HEK293 (cell line): Measurements from ENCODE around the gene LMO7.

Source experiments
- CTCF ChIA-PET: fragments of 350-600 bp; formaldehyde crosslinking; extraction: SDS; loops from one replicate; lab custom pipeline; 2021; ENCODE audit warnings: antibody characterized with exemption; lab: Yijun Ruan, JAX
- POLR2A ChIA-PET: fragments of 300-600 bp; formaldehyde crosslinking; extraction: SDS; loops from one replicate; lab custom pipeline; 2020; ENCODE audit warnings: antibody characterized with exemption, inconsistent platforms; lab: Yijun Ruan, JAX
- H3K27ac ChIP-seq: fragments of 200-500 bp; sonication (Bioruptor generic); 2 replicates; pipeline ENCODE4 v1.5.1; 2014; ENCODE audit warnings: low read depth, low read length, control low read depth, inconsistent platforms; ENCODE audit errors: extremely low read depth
- H3K36me3 ChIP-seq, 2 experiments: fragments of 200-500 bp in 1 of 2; sonication (Bioruptor generic) in 1 of 2; 1 replicate in 1 of 2; 2 replicates in 1 of 2; pipeline ENCODE4 v1.5.1; 2014 to 2017; ENCODE audit warnings: inconsistent platforms in 2 of 2, low read length in 2 of 2; ENCODE audit not compliant: control insufficient read depth in 2 of 2, insufficient read depth in 1 of 2
- H3K4me1 ChIP-seq: fragments of 200-500 bp; sonication (Bioruptor generic); 2 replicates; pipeline ENCODE4 v1.5.1; 2014; ENCODE audit warnings: mild to moderate bottlenecking, low read length, inconsistent platforms; ENCODE audit not compliant: control insufficient read depth, insufficient read depth
- H3K4me3 ChIP-seq: 2 replicates; pipeline ENCODE4 v1.5.1; 2011; ENCODE audit warnings: low read depth, mild to moderate bottlenecking, control low read depth, low read length, moderate library complexity
- H3K9me3 ChIP-seq: fragments of 200-500 bp; sonication (Bioruptor generic); 2 replicates; pipeline ENCODE4 v1.5.1; 2014; ENCODE audit warnings: low read depth, low read length, inconsistent platforms; ENCODE audit not compliant: control insufficient read depth, insufficient read depth
- BCL6B ChIP-seq: fragments of 450-650 bp; formaldehyde crosslinking; IDR thresholded peaks from 2 replicates; pipeline ENCODE4 v1.5.1; 2017; ENCODE audit warnings: missing biosample characterization, missing genetic modification characterization
- GLI2 ChIP-seq: fragments of 450-650 bp; formaldehyde crosslinking; IDR thresholded peaks from 2 replicates; pipeline ENCODE4; 2017; ENCODE audit warnings: missing biosample characterization, missing genetic modification characterization, low read depth, borderline replicate concordance
- IKZF3 ChIP-seq: fragments of 450-650 bp; IDR thresholded peaks from 2 replicates; pipeline ENCODE4 v1.5.0; 2018; ENCODE audit warnings: missing biosample characterization, mild to moderate bottlenecking, missing genetic modification characterization, moderate library complexity
- KLF16 ChIP-seq: fragments of 450-650 bp; formaldehyde crosslinking; IDR thresholded peaks from 2 replicates; pipeline ENCODE4 v1.5.1; 2017; ENCODE audit warnings: missing biosample characterization, missing genetic modification characterization
- REPIN1 ChIP-seq: fragments of 450-650 bp; formaldehyde crosslinking; IDR thresholded peaks from 2 replicates; pipeline ENCODE4 v1.5.1; 2017; ENCODE audit warnings: missing biosample characterization, missing genetic modification characterization, low read depth
- ZFP3 ChIP-seq: fragments of 450-650 bp; formaldehyde crosslinking; IDR thresholded peaks from 2 replicates; pipeline ENCODE4 v1.5.1; 2016; ENCODE audit warnings: low read depth, missing biosample characterization, missing genetic modification characterization
- ZFP41 ChIP-seq: fragments of 450-650 bp; formaldehyde crosslinking; IDR thresholded peaks from 2 replicates; pipeline ENCODE4 v1.5.1; 2016; ENCODE audit warnings: missing biosample characterization, missing genetic modification characterization, borderline replicate concordance
- ZFP69B ChIP-seq: fragments of 450-650 bp; formaldehyde crosslinking; IDR thresholded peaks from 2 replicates; pipeline ENCODE4 v1.5.1; 2016; ENCODE audit warnings: missing biosample characterization, missing genetic modification characterization
- ZNF121 ChIP-seq: fragments of 450-650 bp; formaldehyde crosslinking; IDR thresholded peaks from 2 replicates; pipeline ENCODE4 v1.5.1; 2016; ENCODE audit warnings: missing biosample characterization, missing genetic modification characterization
- ZNF157 ChIP-seq: fragments of 450-650 bp; formaldehyde crosslinking; IDR thresholded peaks from 2 replicates; pipeline ENCODE4 v1.5.1; 2016; ENCODE audit warnings: missing biosample characterization, missing genetic modification characterization
- ZNF175 ChIP-seq: fragments of 450-650 bp; formaldehyde crosslinking; IDR thresholded peaks from 2 replicates; pipeline ENCODE4 v1.5.1; 2016; ENCODE audit warnings: missing biosample characterization, missing genetic modification characterization
- ZNF292 ChIP-seq: fragments of 450-650 bp; formaldehyde crosslinking; IDR thresholded peaks from 2 replicates; pipeline ENCODE4 v1.5.1; 2016; ENCODE audit warnings: low read depth, missing biosample characterization, missing genetic modification characterization, borderline replicate concordance
- ZNF302 ChIP-seq: fragments of 450-650 bp; formaldehyde crosslinking; IDR thresholded peaks from 2 replicates; pipeline ENCODE4 v1.5.1; 2016; ENCODE audit warnings: missing biosample characterization, missing genetic modification characterization, low read depth
- ZNF350 ChIP-seq: fragments of 450-650 bp; formaldehyde crosslinking; IDR thresholded peaks from 2 replicates; pipeline ENCODE4 v1.5.0; 2017; ENCODE audit warnings: missing biosample characterization, mild to moderate bottlenecking, missing genetic modification characterization
- ZNF404 ChIP-seq: fragments of 450-650 bp; formaldehyde crosslinking; IDR thresholded peaks from 2 replicates; pipeline ENCODE4 v1.5.1; 2017; ENCODE audit warnings: missing biosample characterization, missing genetic modification characterization
- ZNF529 ChIP-seq: fragments of 450-650 bp; formaldehyde crosslinking; IDR thresholded peaks from 2 replicates; pipeline ENCODE4 v1.5.1; 2017; ENCODE audit warnings: missing genetic modification characterization, missing biosample characterization; ENCODE audit not compliant: insufficient replicate concordance
- ZNF555 ChIP-seq: fragments of 450-650 bp; formaldehyde crosslinking; conservative IDR thresholded peaks from 2 replicates; pipeline ENCODE4 v1.5.1; 2017; ENCODE audit warnings: missing biosample characterization, mild to moderate bottlenecking, missing genetic modification characterization, inconsistent platforms
- ZNF626 ChIP-seq: fragments of 450-650 bp; sonication (Bioruptor Pico); formaldehyde crosslinking; IDR thresholded peaks from 2 replicates; pipeline ENCODE4 v1.5.1; 2018; ENCODE audit warnings: missing biosample characterization, missing genetic modification characterization, inconsistent platforms
- ZNF692 ChIP-seq: fragments of 450-650 bp; formaldehyde crosslinking; IDR thresholded peaks from 2 replicates; pipeline ENCODE4 v1.5.1; 2016; ENCODE audit warnings: missing biosample characterization, missing genetic modification characterization
- ZNF701 ChIP-seq: fragments of 450-650 bp; formaldehyde crosslinking; IDR thresholded peaks from 2 replicates; pipeline ENCODE4 v1.5.1; 2016; ENCODE audit warnings: missing biosample characterization, missing genetic modification characterization
- ZNF704 ChIP-seq: fragments of 450-650 bp; formaldehyde crosslinking; IDR thresholded peaks from 2 replicates; pipeline ENCODE4 v1.5.1; 2016; ENCODE audit warnings: missing biosample characterization, missing genetic modification characterization
- ZNF837 ChIP-seq: fragments of 450-650 bp; formaldehyde crosslinking; IDR thresholded peaks from 2 replicates; pipeline ENCODE4 v1.5.1; 2016; ENCODE audit warnings: missing biosample characterization, missing genetic modification characterization
- ZSCAN16 ChIP-seq: fragments of 450-650 bp; formaldehyde crosslinking; IDR thresholded peaks from 2 replicates; pipeline ENCODE4 v1.5.1; 2016; ENCODE audit warnings: missing biosample characterization, missing genetic modification characterization
- ZSCAN4 ChIP-seq: fragments of 450-650 bp; formaldehyde crosslinking; IDR thresholded peaks from 2 replicates; pipeline ENCODE4 v1.5.1; 2017; ENCODE audit warnings: missing biosample characterization, missing genetic modification characterization

Gene LMO7

GRCh38 chr13:75643693-75644092 is 7.6 kb downstream of the LMO7 start:
- Histone ChIP-seq H3K4me3 (no peak overlapping the region), H3K36me3 (peaks cover 0 to 10% of the 10 kb centered on the region in 2 experiments; a peak in 1 of 3 replicates), H3K27ac (no peak overlapping the region), H3K9me3 (no peaks in the 10 kb centered on the region), H3K4me1 (no peaks in the 10 kb centered on the region)
- ChIA-PET CTCF (interaction anchor here (0.5 kb wide), 1 partner anchor 395 kb away, joined by 3 read pairs; no protein-coding TSS in a partner anchor), POLR2A (no interaction called here)
- no peak for TF ChIP-seq ZNF704 (tag by site-specific recombination)

GRCh38 chr13:75645141-75645540 is 9.0 kb downstream of the LMO7 start:
- Histone ChIP-seq H3K4me1 (no peaks in the 10 kb centered on the region), H3K4me3 (no peak overlapping the region), H3K9me3 (no peaks in the 10 kb centered on the region), H3K36me3 (peaks cover 0 to 10% of the 10 kb centered on the region in 2 experiments; a peak in 1 of 3 replicates), H3K27ac (no peak overlapping the region)
- TF ChIP-seq ZNF350 (no peak), ZNF302 (tag by site-specific recombination) (no peak), ZNF626 (tag by site-specific recombination) (no peak), REPIN1 (tag by site-specific recombination) (no peak), IKZF3 (no peak), ZFP41 (tag by site-specific recombination) (no peak), ZNF555 (tag by site-specific recombination) (no peak), ZNF175 (tag by site-specific recombination) (no peak), ZNF121 (tag by site-specific recombination) (no peak), KLF16 (no peak), BCL6B (no peak), ZNF157 (tag by site-specific recombination) (no peak)
- ChIA-PET CTCF (no interaction called here), POLR2A (no interaction called here)

- Histone ChIP-seq H3K4me3 (no peak overlapping the region), H3K36me3 (peaks cover 0 to 2% of the 10 kb centered on the region in 2 experiments; a peak in 1 of 3 replicates), H3K4me1 (no peaks in the 10 kb centered on the region), H3K9me3 (no peaks in the 10 kb centered on the region), H3K27ac (no peak overlapping the region)
- no peak for TF ChIP-seq ZNF292
- TF ChIP-seq ZFP69B (tag by site-specific recombination), result no peak
- TF ChIP-seq ZNF692, result no peak
- TF ChIP-seq ZFP3 (tag by site-specific recombination), result no peak
- TF ChIP-seq ZNF529 (tag by site-specific recombination), result no peak
- TF ChIP-seq ZNF404 (tag by site-specific recombination), result no peak
- TF ChIP-seq GLI2, result no peak
- TF ChIP-seq ZSCAN16 (tag by site-specific recombination), result no peak
- no peak for TF ChIP-seq ZNF837
- TF ChIP-seq ZNF701 (tag by site-specific recombination), result no peak
- no peak for TF ChIP-seq BCL6B
- TF ChIP-seq ZSCAN4 (tag by site-specific recombination), result no peak
- ChIA-PET CTCF (no interaction called here), POLR2A (no interaction called here)
Observed at GRCh38 chr13:75647126-75647784, 11.1 kb downstream of the LMO7 start.
